H1 (cell line): ENCODE results near the gene TMC6. TPM values are rescaled to one million over a fixed set of nuclear protein-coding genes. Genes with fewer than 3 reads are reported as not detected.

Experiments
- CTCF ChIA-PET: fragments of 300-600 bp; sonication (Branson Sonifier 250); formaldehyde crosslinking; loops from one replicate; lab custom pipeline; 2021; ENCODE audit not compliant: partially characterized antibody; lab: Charles Lee
- POLR2A ChIA-PET: fragments of 300-600 bp; sonication (Branson Sonifier 250); formaldehyde crosslinking; loops from one replicate; lab custom pipeline; 2021; ENCODE audit warnings: inconsistent platforms; ENCODE audit not compliant: partially characterized antibody; lab: Charles Lee
- DNase-seq, 2 experiments: peaks; one replicate each; pipeline versions ENCODE4 v3.0.0 to v3.0.0-alpha.2; 2010 to 2022; ENCODE audit warnings: low spot score in 2 of 2, low read depth in 1 of 2, mixed read lengths in 1 of 2
- FAIRE-seq: peaks from 2 replicates; lab custom pipeline; 2011; peaks lifted over from hg19 to GRCh38; lab: Jason Lieb, UNC
- H2AFZ ChIP-seq: 2 replicates; pipeline ENCODE4 v1.8.1; 2012; ENCODE audit warnings: low read length, inconsistent platforms
- H2AK5ac ChIP-seq: 2 replicates; pipeline ENCODE4 v1.6.1; 2013; ENCODE audit warnings: low read depth, low read length
- H2BK120ac ChIP-seq: replicated peaks from 2 replicates; pipeline ENCODE3; 2013; ENCODE audit warnings: low read depth, low read length, inconsistent platforms
- H2BK12ac ChIP-seq: 2 replicates; pipeline ENCODE4 v1.6.1; 2013; ENCODE audit warnings: low read depth, low read length
- H2BK15ac ChIP-seq: 2 replicates; pipeline ENCODE4 v1.6.1; 2013; ENCODE audit warnings: low read length
- H2BK20ac ChIP-seq: 2 replicates; pipeline ENCODE4 v1.6.1; 2013; ENCODE audit warnings: low read length
- H2BK5ac ChIP-seq: 2 replicates; pipeline ENCODE4 v1.6.1; 2013; ENCODE audit warnings: low read depth, low read length
- H3K14ac ChIP-seq: 2 replicates; pipeline ENCODE4 v1.6.1; 2013; ENCODE audit warnings: inconsistent platforms; ENCODE audit not compliant: insufficient read length
- H3K18ac ChIP-seq: 2 replicates; pipeline ENCODE4 v1.6.1; 2013; ENCODE audit warnings: low read length; ENCODE audit errors: extremely low read depth
- H3K23ac ChIP-seq: 2 replicates; pipeline ENCODE4 v1.6.1; 2013; ENCODE audit warnings: inconsistent platforms; ENCODE audit not compliant: insufficient read length
- H3K23me2 ChIP-seq: 2 replicates; pipeline ENCODE4 v1.6.1; 2013; ENCODE audit warnings: low read depth, low read length
- H3K27ac ChIP-seq: 2 replicates; pipeline ENCODE4 v1.6.1; 2011; ENCODE audit warnings: low read depth, low read length, inconsistent platforms
- H3K27me3 ChIP-seq, 4 experiments: replicated peaks in 1 of 4; 1 replicate in 1 of 4; 2 replicates in 3 of 4; pipeline versions ENCODE4 v1.6.1 to v1.8.1; 2011 to 2013; ENCODE audit warnings: low read length in 3 of 4, mild to moderate bottlenecking in 3 of 4, inconsistent platforms in 2 of 4, mixed read lengths in 2 of 4, moderate library complexity in 1 of 4; ENCODE audit not compliant: control insufficient read depth in 3 of 4, insufficient read depth in 3 of 4; ENCODE audit errors: extremely low read depth in 1 of 4
- H3K36me3 ChIP-seq, 4 experiments: 2 replicates each; pipeline versions ENCODE4 v1.6.1 to v1.8.1; 2011 to 2013; ENCODE audit warnings: mild to moderate bottlenecking in 4 of 4, low read length in 3 of 4, moderate library complexity in 2 of 4, control low read depth in 1 of 4, inconsistent platforms in 1 of 4; ENCODE audit not compliant: insufficient read depth in 4 of 4, control insufficient read depth in 2 of 4
- H3K4ac ChIP-seq: replicated peaks from 2 replicates; pipeline ENCODE3; 2013; ENCODE audit warnings: low read length, low read depth, mixed read lengths, inconsistent platforms; ENCODE audit not compliant: insufficient read length
- H3K4me1 ChIP-seq, 4 experiments: replicated peaks in 1 of 4; 1 replicate in 1 of 4; 2 replicates in 3 of 4; pipeline versions ENCODE4 v1.6.1 to v1.8.1; 2011 to 2013; ENCODE audit warnings: low read length in 3 of 4, inconsistent platforms in 2 of 4, mixed read lengths in 1 of 4; ENCODE audit not compliant: insufficient read depth in 4 of 4, control insufficient read depth in 3 of 4
- H3K4me2 ChIP-seq, 2 experiments: 2 replicates each; pipeline versions ENCODE4 v1.6.1 to v1.8.1; 2011 to 2013; ENCODE audit warnings: low read depth in 2 of 2, low read length in 2 of 2, control low read depth in 1 of 2, inconsistent platforms in 1 of 2, mild to moderate bottlenecking in 1 of 2; ENCODE audit not compliant: insufficient read depth in 1 of 2
- H3K4me3 ChIP-seq, 4 experiments: fragments of 200-600, 300-600 bp in 1 of 4; sonication (generic), shearing (Covaris generic), sonication (Bioruptor Twin) in 1 of 4; 2 replicates each; pipeline versions ENCODE4 v1.5.1 to v1.8.1; 2011 to 2016; ENCODE audit warnings: low read length in 4 of 4, low read depth in 3 of 4, control low read depth in 2 of 4, inconsistent platforms in 2 of 4, mild to moderate bottlenecking in 2 of 4, mixed read lengths in 1 of 4, moderate library complexity in 1 of 4; ENCODE audit not compliant: insufficient read depth in 2 of 4; ENCODE audit errors: extremely low read depth in 1 of 4
- H3K56ac ChIP-seq: replicated peaks from 2 replicates; pipeline ENCODE3; 2013; ENCODE audit warnings: low read depth, mild to moderate bottlenecking, mixed read lengths, low read length, inconsistent platforms; ENCODE audit not compliant: insufficient read length
- H3K79me1 ChIP-seq: 2 replicates; pipeline ENCODE4 v1.6.1; 2013; ENCODE audit warnings: low read depth, low read length, control low read depth
- H3K79me2 ChIP-seq, 2 experiments: 2 replicates each; pipeline versions ENCODE4 v1.6.1 to v1.8.1; 2012 to 2013; ENCODE audit warnings: low read length in 2 of 2, mild to moderate bottlenecking in 2 of 2, inconsistent platforms in 1 of 2; ENCODE audit not compliant: insufficient read depth in 2 of 2, control insufficient read depth in 1 of 2
- H3K9ac ChIP-seq, 4 experiments: replicated peaks in 1 of 4; 1 replicate in 1 of 4; 2 replicates in 3 of 4; pipeline versions ENCODE4 v1.6.1 to v1.8.1; 2011 to 2013; ENCODE audit warnings: low read depth in 3 of 4, low read length in 3 of 4, control low read depth in 2 of 4, mild to moderate bottlenecking in 2 of 4, moderate library complexity in 2 of 4, inconsistent platforms in 1 of 4; ENCODE audit errors: extremely low read depth in 1 of 4
- H3K9me3 ChIP-seq, 2 experiments: 2 replicates each; pipeline versions ENCODE4 v1.6.1 to v1.8.1; 2012 to 2013; ENCODE audit warnings: mild to moderate bottlenecking in 2 of 2, moderate library complexity in 2 of 2, control low read depth in 1 of 2, inconsistent platforms in 1 of 2, low read depth in 1 of 2, low read length in 1 of 2, mixed read lengths in 1 of 2; ENCODE audit not compliant: insufficient read depth in 2 of 2
- H4K20me1 ChIP-seq, 2 experiments: replicated peaks in 1 of 2; 2 replicates each; pipeline versions ENCODE3 to v1.8.1; 2011 to 2013; ENCODE audit warnings: inconsistent platforms in 2 of 2, low read length in 2 of 2, mild to moderate bottlenecking in 1 of 2; ENCODE audit not compliant: insufficient read depth in 2 of 2, control insufficient read depth in 1 of 2
- H4K5ac ChIP-seq: 2 replicates; pipeline ENCODE4 v1.6.1; 2013; ENCODE audit warnings: low read length, low read depth, mixed read lengths, inconsistent platforms; ENCODE audit not compliant: insufficient read length
- H4K8ac ChIP-seq: 2 replicates; pipeline ENCODE4 v1.8.0; 2013; ENCODE audit warnings: mild to moderate bottlenecking, moderate library complexity, low read length, inconsistent platforms; ENCODE audit not compliant: insufficient read depth; ENCODE audit errors: extremely low read depth
- H4K91ac ChIP-seq: replicated peaks from 2 replicates; pipeline ENCODE3; 2013; ENCODE audit warnings: low read length, mixed read lengths, inconsistent platforms; ENCODE audit not compliant: insufficient read length
- BACH1 ChIP-seq: IDR thresholded peaks from 2 replicates; pipeline ENCODE4 v1.6.1; 2012; ENCODE audit warnings: low read length, improper control_type of control experiment
- CBX5 ChIP-seq: fragments of 300-800, 300-1000 bp; sonication (generic); IDR thresholded peaks from 2 replicates; pipeline ENCODE4 v1.7.1; 2016; ENCODE audit warnings: antibody characterized with exemption, low read length, low read depth
- CEBPB ChIP-seq: IDR thresholded peaks from 2 replicates; pipeline ENCODE4 v1.6.1; 2012; ENCODE audit warnings: low read depth, low read length
- CHD1 ChIP-seq: IDR thresholded peaks from 2 replicates; pipeline ENCODE4 v1.6.1; 2012; ENCODE audit warnings: low read depth, low read length, improper control_type of control experiment
- CHD2 ChIP-seq: IDR thresholded peaks from 2 replicates; pipeline ENCODE4 v1.6.1; 2012; ENCODE audit warnings: low read length, improper control_type of control experiment
- CREB1 ChIP-seq: IDR thresholded peaks from 2 replicates; pipeline ENCODE4 v1.6.1; 2012; ENCODE audit warnings: inconsistent platforms
- EP300 ChIP-seq, 2 experiments: IDR thresholded peaks; 1 replicate in 1 of 2; 2 replicates in 1 of 2; pipeline ENCODE4 v1.6.1; 2011 to 2012; ENCODE audit warnings: low read depth in 2 of 2, low read length in 2 of 2, mild to moderate bottlenecking in 2 of 2, borderline replicate concordance in 1 of 2, inconsistent platforms in 1 of 2, moderate library complexity in 1 of 2
- KDM1A ChIP-seq: fragments of 200-600, 300-600 bp; sonication (generic); IDR thresholded peaks from 2 replicates; pipeline ENCODE4 v1.7.1; 2016; ENCODE audit warnings: mild to moderate bottlenecking, low read length, borderline replicate concordance
- KDM5A ChIP-seq: fragments of 200-600 bp; IDR thresholded peaks from 2 replicates; pipeline ENCODE4 v1.7.1; 2012; ENCODE audit warnings: mild to moderate bottlenecking, low read length, inconsistent platforms, mixed read lengths
- MAFK ChIP-seq: IDR thresholded peaks from 2 replicates; pipeline ENCODE4 v1.6.1; 2012; ENCODE audit warnings: low read depth, mild to moderate bottlenecking, improper control_type of control experiment, low read length
- MAX ChIP-seq: IDR thresholded peaks from 2 replicates; pipeline ENCODE4 v1.6.1; 2012; ENCODE audit warnings: inconsistent platforms
- POLR2AphosphoS5 ChIP-seq: IDR thresholded peaks from 2 replicates; pipeline ENCODE4 v1.6.1; 2011; ENCODE audit warnings: low read depth, low read length
- RAD21 ChIP-seq, 2 experiments: IDR thresholded peaks in 1 of 2; conservative IDR thresholded peaks in 1 of 2; 2 replicates each; pipeline ENCODE4 v1.6.1; 2011; ENCODE audit warnings: low read depth in 2 of 2, low read length in 2 of 2, improper control_type of control experiment in 1 of 2, inconsistent platforms in 1 of 2, mild to moderate bottlenecking in 1 of 2, moderate library complexity in 1 of 2
- SP2 ChIP-seq: IDR thresholded peaks from 2 replicates; pipeline ENCODE4 v1.6.1; 2012; ENCODE audit warnings: mild to moderate bottlenecking, low read length, inconsistent platforms
- WGBS, 2 experiments: shearing (Covaris generic) in 1 of 2; methylation state at CpG; one replicate each; pipeline versions ENCODE4 v1.1.6 to v1.1.7; 2013 to 2015; ENCODE audit warnings: low lambda C conversion rate in 2 of 2, mixed read lengths in 2 of 2, inconsistent platforms in 1 of 2, low coverage in 1 of 2, missing lambda C conversion rate in 1 of 2; ENCODE audit not compliant: insufficient replicate concordance in 2 of 2, insufficient coverage in 1 of 2, insufficient read length in 1 of 2; ENCODE audit errors: extremely low coverage in 1 of 2, missing lambda C conversion rate in 1 of 2; 5-methylcytosine and 5-hydroxymethylcytosine counted together
- polyA plus RNA-seq, 7 experiments: library from polyadenylated mRNA; depleted of rRNA in 3 of 7; stranded (reverse) in 5 of 7; unstranded in 2 of 7; fragments of >200 nt in 5 of 7; fragments of 200-250 nt in 2 of 7; gene quantifications; 1 replicate in 5 of 7; 2 replicates in 1 of 7; 4 replicates in 1 of 7; pipeline versions ENCODE4 v1.2.1 to v1.2.3, GENCODE V29; 2011 to 2013; ENCODE audit warnings: missing spikeins in 2 of 7, mixed read lengths in 2 of 7
- total RNA-seq: library from RNA; stranded (reverse); fragmentation: NEBNext Ultra II Directional; extraction: Animal tissue kit (Norgen Biotek cat#: 25700); gene quantifications from 2 replicates; pipeline ENCODE4 v1.2.1, GENCODE V29; 2021

The TMC6 gene
- total and polyA plus RNA-seq, 2 of the 8 experiments (the other 6 are each of a cell fraction or from before 2014, with no cell fraction given) = 39.4 to 77.6 TPM

- Histone ChIP-seq H3K4ac (no peak overlapping the region), H3K79me1 (no peaks in the 10 kb centered on the region), H3K27me3 (no peaks in the 10 kb centered on the region), H2BK5ac (no peak overlapping the region), H2AFZ (no peak overlapping the region), H3K18ac (no peak overlapping the region), H3K27ac (no peak overlapping the region), H4K8ac (peak overlapping the region; percentile 71), H3K23me2 (no peaks in the 10 kb centered on the region), H3K14ac (no peak overlapping the region), H2BK15ac (no peak overlapping the region), H3K4me1 (no peaks in the 10 kb centered on the region; a peak in 1 of 7 replicates), H2AK5ac (no peak overlapping the region), H2BK120ac (no peak overlapping the region), H4K5ac (no peak overlapping the region), H3K9me3 (no peaks in the 10 kb centered on the region), H3K56ac (no peak overlapping the region), H4K91ac (no peak overlapping the region), H2BK20ac (no peak overlapping the region), H3K79me2 (no peaks in the 10 kb centered on the region), H3K4me2 (no peak overlapping the region), H3K4me3 (no peak overlapping the region), H3K23ac (no peak overlapping the region), H4K20me1 (peaks cover 2 to 3% of the 10 kb centered on the region in 2 experiments), H2BK12ac (no peak overlapping the region), H3K9ac (no peak overlapping the region; a peak in 1 of 7 replicates), H3K36me3 (peaks cover 0 to 7% (median 0%) of the 10 kb centered on the region in 4 experiments; a peak in 1 of 8 replicates)
- FAIRE-seq (no peak), DNase-seq (no peak)
- 97% methylated on average over 22 of the region's 22 CpGs; no CpG with 5 or more reads in 1 of the 2 experiments for WGBS, 2 experiments
- ChIA-PET CTCF (interaction anchor here (1.1 to 5.2 kb wide), 6 partner anchors 22 to 65 kb away, joined by 4 to 33 read pairs (median 6); no protein-coding TSS in a partner anchor), POLR2A (interaction anchor here (1.3 to 1.4 kb wide), 3 partner anchors 20 to 64 kb away, joined by 3 to 5 read pairs (median 4); partner anchors contain the start of gene TMC8)
- no peak for TF ChIP-seq CEBPB
- TF ChIP-seq POLR2AphosphoS5 = no peak
- TF ChIP-seq SP2 = no peak
- TF ChIP-seq MAFK = no peak
- no peak for TF ChIP-seq KDM5A
- TF ChIP-seq CBX5 = no peak
- TF ChIP-seq CHD1 = no peak
- no peak for TF ChIP-seq BACH1
- TF ChIP-seq MAX = no peak
- no peak for TF ChIP-seq CHD2
- TF ChIP-seq KDM1A = no peak
- TF ChIP-seq EP300 (IDR thresholded peaks at IDR 0.05; ENCODE audit: borderline replicate concordance in 1 of 2, low read depth in 2 of 2, low read length in 2 of 2) = no peak
- no peak for TF ChIP-seq CREB1
- TF ChIP-seq RAD21 (IDR thresholded peaks at IDR 0.05 in 1 of 2, conservative IDR thresholded peaks at IDR 0.05 in 1 of 2; ENCODE audit: low read depth in 2 of 2, low read length in 2 of 2) = no peak
These were observed 18.1 kb downstream of the TMC6 start for GRCh38 chr17:78110363-78111015.
